SK-N-DZ (cell line): ENCODE measurements around the gene FOXN1.
"Not testable (repeated sequence)": the region's sequence is repeated elsewhere in the genome, so short reads cannot be mapped to it uniquely, and the experiment has no call there.

ENCODE experiments used
- DNase-seq: peaks from one replicate; pipeline ENCODE4 v3.0.0-alpha.2; 2015; ENCODE audit warnings: low spot score

FOXN1 gene

DNA sequence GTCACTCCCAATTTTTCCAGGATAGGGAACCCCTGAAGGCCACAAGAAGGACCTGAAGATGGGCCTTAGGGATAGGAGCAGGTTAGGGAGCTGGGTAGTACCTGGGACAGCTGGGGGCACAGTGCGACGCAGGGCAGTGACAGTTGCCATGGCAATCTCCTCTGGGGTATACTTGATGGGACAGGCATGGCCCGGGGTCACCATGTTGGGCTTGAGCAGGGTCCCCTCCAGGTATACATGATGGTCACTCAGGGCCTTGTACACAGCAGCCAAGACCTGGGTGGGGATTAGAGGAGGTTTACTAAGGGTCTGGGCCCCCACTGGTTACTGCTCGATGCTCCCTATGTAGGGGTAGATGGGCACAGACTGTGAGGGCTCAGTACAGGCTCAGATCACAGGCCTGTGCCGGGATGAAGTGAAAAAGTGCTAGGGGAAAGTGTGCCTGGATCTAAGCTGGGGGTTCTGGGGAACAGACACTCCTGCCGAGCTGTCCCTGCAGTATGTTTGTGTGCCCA lies 67.9 kb downstream of the FOXN1 start:
- DNase-seq, result no peak

DNA sequence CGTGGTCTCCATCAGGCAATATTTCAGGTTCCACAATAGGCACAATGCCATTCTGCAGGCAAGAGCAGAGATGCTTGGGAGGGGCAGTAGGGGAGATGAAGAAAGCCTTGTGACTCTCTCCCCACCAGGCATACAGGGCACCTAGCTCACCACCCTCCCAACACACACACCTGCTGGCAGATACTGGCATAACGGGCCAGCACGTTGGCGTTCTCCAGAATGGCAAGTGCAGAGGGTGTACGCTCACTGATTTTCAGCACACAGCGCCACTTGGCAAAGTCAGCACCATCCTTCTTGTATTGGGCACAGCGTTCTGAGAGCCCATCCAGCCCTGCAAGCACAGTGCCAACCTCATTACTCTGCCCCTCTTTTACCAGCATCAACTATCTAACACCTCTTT lies 68.4 kb downstream of the FOXN1 start:
- DNase-seq, result no peak

DNA sequence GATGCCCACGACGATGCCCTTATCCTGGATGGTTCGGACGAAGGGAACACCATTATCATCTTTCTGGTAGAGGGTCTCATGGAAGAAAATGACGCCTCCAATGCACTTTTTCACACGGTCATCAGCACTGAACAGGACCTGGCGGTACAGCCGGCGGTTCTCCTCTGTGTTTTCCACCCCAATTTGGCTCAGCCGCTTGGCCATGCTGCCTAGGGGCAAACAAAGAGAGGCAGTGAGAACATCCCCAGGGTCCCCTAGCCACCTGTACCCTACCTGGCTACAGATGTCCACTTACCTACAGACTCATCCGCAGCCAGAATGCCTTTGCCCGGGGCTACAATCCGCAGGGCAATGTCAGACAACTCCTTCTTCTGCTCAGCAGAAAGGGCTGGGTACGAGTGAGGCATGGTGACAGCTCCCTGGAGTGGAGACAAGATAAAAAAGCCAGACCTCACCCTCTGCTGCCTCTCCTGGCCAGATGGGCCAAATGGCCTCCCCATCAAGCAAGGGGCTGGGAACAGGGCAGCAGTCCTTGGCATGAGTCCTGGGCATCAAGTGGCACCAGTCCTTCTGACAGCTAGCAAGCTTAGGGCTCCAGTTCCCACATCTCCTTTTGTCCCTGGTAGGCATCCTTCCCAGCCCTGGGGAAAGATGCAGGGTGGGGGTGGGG lies 69.1 kb downstream of the FOXN1 start:
- peak; percentile 54 for DNase-seq

DNA sequence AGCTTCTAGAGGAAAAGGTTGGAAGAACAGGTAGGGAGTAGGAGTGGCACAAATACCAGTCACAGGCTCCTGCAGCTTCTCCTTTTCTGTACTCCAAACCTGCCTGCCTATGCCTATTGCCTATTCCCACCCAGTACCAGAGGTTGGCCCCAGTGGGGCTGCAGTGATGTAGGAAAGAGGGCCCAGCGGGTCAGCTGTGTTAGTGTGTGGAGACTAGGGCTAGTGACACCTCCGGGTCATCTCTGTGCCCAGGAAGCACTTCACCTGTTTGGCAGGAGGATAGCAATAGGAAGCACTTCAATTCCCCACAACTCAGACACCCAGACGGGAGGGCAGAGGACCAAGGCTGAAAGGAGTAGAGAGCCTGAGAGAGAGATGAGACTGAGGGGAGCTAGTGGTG lies 69.9 kb downstream of the FOXN1 start:
- not testable (repeated sequence) for DNase-seq

DNA sequence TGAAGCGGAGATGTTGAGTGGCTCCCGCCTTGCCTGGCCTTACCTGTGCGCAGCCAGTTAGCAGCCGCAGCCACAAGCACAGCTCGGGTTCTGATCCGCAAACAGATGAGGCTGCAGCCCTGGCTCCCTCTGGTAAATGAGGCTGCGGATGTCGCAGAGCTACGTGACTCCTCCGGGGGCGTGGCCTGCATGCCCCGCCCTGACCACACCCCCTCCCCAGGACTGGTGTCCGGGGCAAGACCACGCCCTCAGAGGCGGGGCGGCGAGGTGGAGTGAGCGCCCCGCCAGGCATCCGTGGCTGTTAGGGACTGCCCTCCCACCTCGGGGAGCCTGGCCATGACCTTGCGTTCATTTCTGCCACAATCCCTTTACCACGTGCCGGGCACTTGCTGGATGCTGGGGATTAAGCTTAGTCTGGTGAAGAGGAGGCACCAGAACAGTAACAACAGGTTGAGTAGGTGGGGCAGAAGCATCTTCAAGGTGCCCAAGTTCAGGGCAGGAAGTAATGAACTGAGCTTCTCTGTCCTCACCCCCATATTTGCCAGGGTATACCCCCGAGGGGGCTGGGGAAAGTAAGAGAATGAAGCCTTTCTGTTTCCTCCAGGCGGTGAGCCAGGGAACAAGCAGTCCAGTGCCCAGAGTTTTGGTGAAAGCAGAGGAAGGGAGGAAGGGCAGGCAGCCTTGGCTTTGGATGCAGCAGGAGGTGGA lies 70.8 kb downstream of the FOXN1 start, which contains the start of gene ALDOC:
TSS of gene ALDOC (minus strand) at position 138 of the 708 bp plus-strand sequence. CDS start 1,363 bp downstream, outside the sequence.
- DNase-seq, result peak; percentile 97

DNA sequence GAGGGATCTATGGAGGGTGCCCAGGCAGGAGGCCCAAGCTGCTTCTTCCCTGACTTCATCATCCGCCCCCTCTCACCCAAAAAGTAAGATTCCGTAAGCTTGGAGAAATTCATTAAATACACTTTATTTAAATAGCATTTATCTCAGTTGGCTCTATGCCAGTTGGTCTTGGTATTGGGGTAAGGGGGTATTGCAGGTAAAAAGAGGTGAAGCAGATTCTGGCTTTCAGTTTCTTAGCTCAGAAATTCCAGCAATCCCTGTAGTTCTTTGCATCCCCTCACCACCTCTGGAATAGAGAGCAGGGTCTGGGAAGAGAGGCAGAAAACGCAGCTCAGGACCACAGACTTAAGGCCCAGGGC lies 71.3 kb downstream of the FOXN1 start:
- DNase-seq, result no peak

DNA sequence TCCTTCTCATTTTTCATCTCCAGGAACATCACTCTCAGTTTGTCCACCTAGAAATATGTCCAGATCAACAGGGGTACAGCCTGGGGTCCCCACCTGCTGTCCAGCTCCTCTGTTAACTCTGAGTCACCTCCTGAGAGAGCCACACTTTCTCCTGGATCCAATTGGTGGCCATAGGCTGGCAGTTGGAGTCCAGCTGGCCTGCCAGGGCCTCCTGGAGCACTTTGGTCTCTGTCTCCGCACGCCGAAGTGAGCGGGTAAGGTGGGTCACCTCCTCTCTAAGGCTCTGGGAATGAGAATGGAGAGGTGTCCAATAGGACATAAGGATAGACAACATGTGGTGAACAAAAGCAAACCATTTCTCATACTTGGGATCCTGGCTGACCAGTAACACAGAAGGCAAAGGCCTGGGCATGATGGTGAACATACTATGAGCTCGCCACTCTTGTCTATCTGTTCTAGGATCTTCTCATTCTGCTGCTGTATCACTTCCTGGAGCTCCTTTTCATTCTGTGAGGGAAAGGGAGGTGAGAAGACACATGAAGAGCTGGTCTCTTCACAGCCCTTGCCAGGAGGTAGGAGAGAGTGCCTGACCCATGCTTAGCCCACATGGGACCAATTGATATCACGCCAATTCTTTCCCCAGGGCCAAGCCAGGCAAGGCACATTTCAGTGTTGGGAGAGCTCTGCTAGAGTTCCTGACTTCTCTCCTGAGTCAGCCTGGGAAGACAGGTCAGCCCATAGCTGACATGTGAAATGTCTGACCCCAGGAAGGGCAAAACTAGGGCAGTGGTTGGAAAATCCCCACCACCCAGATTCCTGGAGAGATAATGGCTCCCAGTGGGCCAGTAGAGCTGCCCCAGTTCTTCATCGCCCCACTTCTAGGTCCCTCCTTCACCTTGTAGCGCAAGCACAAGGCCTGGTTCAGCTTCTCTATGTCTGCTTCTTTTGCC lies 72.4 kb downstream of the FOXN1 start:
- no peak for DNase-seq

DNA sequence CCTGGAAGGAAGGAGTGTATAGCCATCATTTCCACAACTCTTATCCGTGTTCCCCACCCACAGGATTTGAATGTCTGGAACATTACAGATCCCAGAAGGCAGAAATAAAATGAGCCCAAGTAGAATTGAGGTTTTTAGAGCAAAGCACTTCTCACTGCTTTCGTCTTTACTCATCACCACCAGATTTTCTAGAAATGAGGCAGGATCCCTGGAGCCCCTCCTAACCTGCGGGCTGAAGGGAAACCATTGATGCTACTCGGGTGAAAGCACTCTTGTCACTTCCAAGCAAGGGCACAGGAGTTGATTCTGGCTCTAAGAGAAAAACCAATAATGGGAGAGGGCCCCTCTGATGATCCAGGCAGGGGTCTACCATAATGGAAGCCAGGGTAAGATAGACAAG lies 73.4 kb downstream of the FOXN1 start:
- DNase-seq, result no peak

DNA sequence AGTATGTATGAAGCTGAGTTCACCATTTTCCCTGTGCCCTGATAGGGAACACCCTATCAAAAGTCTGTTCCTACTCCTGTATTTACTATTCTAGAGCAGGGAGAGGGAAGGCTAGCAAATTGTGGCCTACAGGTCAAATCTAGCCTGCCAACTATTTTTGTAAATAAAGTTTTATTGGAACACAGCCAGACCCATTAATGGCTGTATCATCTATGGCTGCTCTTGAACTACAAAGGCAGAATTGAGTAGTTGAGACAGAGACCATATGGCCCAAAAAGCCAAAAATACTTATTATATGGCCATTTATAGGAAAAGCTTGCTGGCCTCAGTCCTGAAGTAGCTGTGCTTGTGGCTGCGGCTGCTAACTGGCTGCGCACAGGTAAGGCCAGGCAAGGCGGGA lies 74.8 kb downstream of the FOXN1 start:
- DNase-seq, result no peak

DNA sequence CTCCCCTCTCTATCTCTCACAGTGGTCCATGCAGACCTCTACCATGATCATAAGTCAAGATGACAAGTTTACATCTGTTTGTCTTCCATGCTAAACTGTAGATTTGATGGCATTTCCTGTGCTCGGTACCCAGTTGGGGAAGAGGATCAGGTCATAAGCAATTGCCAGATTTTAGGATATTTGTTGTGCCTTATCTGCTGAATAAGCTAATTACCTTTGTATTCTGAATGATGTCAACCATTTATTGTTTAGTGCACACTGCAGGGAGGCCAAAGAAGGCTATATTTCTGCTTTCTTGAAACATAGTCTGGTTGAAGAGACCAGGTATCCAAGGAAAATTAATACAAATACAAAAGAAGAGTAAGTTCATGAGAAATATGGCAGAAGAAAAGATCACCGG lies 76.4 kb downstream of the FOXN1 start:
- DNase-seq, result no peak

DNA sequence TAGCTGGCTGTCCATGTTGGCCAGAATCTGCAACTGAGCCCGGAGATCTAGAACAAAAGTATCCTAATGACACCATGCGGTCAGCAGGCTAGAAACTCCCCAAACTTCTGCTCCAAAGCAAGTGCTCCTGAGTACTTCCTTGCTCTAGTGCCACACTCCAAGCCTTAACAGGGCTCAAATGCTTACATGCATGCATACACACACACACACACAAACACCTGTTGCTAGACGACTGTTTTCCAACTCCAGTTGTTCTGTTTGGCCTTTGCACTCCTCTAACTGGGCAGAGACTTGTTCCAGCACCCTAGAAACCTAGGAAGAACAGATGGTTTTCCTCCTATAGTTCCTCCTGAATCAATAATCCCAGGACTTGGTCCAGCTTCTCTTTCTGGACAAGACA lies 78.3 kb downstream of the FOXN1 start:
- DNase-seq, result no peak

DNA sequence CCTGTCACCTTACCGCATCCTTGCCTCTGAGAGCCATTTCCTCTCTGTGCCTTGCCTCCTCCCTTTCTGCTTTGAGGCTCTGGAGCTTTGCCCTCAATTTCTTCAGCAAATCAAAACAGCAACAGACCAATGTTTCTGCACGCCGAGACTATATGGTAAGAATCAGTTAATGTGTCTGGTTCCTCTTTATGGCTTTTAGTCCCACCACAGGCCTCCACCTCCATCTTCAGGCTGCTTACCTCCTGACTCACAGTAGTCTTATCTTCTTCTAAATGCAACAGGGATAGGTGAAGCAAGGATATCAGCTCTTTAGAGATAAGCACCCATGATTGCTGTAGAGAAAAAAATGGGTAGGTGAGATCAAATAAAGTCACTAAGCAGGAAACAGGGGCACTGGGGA lies 79.7 kb downstream of the FOXN1 start:
- no peak for DNase-seq
